ENCODE results near the gene CR1L. TPM values are rescaled to one million over a fixed set of nuclear protein-coding genes. Genes with fewer than 3 reads are reported as not detected.

Gene CR1L
- total and polyA plus RNA-seq, 7 donors = 0.05 TPM; not detected in 6

- intact Hi-C loops (cut with DNase I) = no loop called here
- Histone ChIP-seq H3K27ac (no peak overlapping the region), H3K9me3 (no peaks in the 10 kb centered on the region), H3K27me3 (ENCODE audit: insufficient read depth in 3 of 3, low read length in 2 of 3) (peaks cover 0 to 22% (median 2%) of the 10 kb centered on the region in 3 donors), H3K4me3 (no peak overlapping the region), H3K4me1 (no peaks in the 10 kb centered on the region), H3K36me3 (ENCODE audit: insufficient read depth in 1 of 2, low read depth in 1 of 2) (no peaks in the 10 kb centered on the region)
- ATAC-seq = no peak
- no peak for DNase-seq
- WGBS, 3 donors = 59 to 75% (median 64%) methylated on average over 4 of the region's 4 CpGs
- no peak for TF ChIP-seq CTCF (IDR thresholded peaks at IDR 0.05)
These were observed 2.9 kb downstream of the CR1L start for GRCh38 chr1:207647671-207648333.

DNA sequence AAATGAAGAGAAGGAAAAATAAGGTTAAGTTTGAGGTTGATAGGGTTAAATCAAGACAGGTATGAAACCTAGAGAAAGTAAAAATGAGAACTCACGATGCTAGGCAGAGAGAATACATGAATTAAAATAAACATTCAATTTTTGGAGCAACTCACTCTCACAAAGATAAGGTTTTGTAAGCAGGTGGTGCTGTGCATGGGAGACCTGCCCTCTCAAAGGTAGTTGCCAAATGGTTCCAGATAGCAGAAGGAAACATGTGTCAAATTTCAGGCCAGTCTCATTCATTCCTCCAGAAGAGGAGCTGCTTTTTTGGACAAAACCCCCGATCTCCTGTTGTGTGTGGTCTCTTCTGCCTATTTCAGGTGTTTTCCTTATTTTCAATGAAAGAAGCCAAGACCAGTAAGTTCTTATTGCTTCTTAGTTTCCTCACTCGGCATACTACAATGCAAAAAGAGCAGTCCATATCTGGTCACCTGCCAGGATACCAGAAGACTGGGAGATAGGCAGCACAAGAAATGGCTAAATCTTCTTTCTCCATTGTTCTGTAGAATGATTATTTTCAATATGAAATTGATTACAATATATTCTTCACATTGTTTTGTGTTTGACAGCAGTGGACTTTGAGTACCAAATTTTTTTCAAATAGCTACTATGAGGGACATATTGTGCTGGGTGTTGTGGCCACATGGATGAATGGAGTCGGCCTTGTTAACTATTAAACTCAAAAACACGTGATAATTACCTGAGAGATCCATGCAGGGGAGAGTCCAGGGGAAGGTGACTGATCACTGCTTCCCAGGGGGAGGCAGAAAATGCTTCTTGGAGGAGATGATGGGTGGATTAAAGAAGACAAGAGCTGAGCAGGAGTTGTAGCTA, 3.6 kb downstream of the CR1L start:
- no peak for ATAC-seq
- intact Hi-C loops (cut with DNase I) = no loop called here
- Histone ChIP-seq H3K27me3 (ENCODE audit: insufficient read depth in 3 of 3, low read length in 2 of 3) (peaks cover 0 to 16% (median 2%) of the 10 kb centered on the region in 3 donors), H3K36me3 (ENCODE audit: insufficient read depth in 1 of 2, low read depth in 1 of 2) (no peaks in the 10 kb centered on the region), H3K4me3 (no peak overlapping the region), H3K27ac (no peak overlapping the region), H3K4me1 (no peaks in the 10 kb centered on the region), H3K9me3 (no peaks in the 10 kb centered on the region)
- no peak for TF ChIP-seq CTCF (IDR thresholded peaks at IDR 0.05)
- no peak for DNase-seq
- WGBS, 3 donors = 55 to 67% (median 58%) methylated on average over 5 of the region's 5 CpGs

DNA sequence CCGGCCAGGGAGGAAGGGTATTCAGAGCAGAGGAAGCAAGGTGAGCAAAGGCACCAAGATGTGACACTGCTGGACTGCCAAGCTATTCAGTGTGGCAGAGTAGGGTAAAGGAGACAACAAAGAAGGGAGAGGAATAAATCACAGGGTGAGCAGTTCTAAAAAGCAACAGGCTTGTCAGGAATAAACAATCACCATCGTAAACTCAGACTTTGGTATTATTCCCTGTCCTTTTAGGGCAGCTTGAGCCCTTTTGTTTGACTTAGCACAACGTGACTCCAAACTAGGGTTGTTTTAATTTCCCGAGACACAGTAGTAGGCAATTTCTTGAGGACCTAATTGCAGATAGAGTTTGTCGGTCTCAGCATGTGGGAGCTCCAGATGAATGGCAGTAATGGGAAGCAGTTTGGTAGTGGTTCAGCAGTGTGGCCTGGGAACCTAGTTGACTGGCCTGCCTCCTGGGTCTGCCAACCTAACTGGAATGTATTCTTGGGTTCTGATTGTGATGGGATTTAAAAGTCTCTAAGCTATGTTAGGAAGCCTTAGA, 4.3 kb downstream of the CR1L start:
- no peaks in the 10 kb centered on the region for H3K36me3 ChIP-seq (ENCODE audit: insufficient read depth in 1 of 2, low read depth in 1 of 2)
- H3K4me3 ChIP-seq = no peak overlapping the region
- intact Hi-C loops (cut with DNase I) = no loop called here
- H3K27me3 ChIP-seq (ENCODE audit: insufficient read depth in 3 of 3, low read length in 2 of 3) = peaks cover 0 to 16% (median 2%) of the 10 kb centered on the region in 3 donors
- TF ChIP-seq CTCF (IDR thresholded peaks at IDR 0.05) = no peak
- no peaks in the 10 kb centered on the region for H3K9me3 ChIP-seq
- WGBS, 3 donors = 41 to 52% (median 47%) methylated on average over 5 of the region's 5 CpGs
- no peak overlapping the region for H3K27ac ChIP-seq
- no peak for DNase-seq
- ATAC-seq = no peak
- no peaks in the 10 kb centered on the region for H3K4me1 ChIP-seq

DNA sequence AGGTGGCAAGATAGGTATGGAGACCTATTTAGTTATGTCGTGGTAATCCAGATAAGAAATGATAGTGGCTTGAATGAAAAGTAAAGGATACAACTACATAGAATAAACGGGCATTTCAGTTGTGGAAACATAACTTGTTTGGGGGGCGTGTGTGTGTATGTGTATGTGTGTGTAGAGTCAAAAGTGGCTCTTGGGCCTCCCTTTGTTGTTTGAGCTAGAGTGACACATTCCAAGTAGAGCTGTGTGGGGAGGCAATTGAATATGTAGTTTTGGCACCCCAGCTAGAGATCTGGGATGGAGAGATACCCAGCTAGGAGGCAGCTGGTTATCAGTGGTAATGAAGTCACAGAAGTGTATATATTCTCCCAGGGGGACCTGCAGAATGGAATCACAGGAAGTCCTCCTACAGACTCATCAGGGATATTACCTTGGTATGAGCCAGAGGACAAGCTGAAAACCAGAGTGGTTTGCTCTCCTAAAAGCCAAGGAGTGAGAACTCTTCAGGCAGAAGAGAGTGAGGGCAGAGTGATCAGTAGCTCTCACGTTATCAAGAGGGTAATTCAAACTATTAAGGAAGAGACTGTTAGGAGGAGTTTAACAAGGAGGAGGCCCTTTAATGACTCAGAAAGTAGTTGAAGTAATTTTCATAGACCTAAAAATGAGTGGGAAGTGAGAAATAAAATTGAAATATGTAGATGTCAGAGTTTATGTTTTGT, 5.1 kb downstream of the CR1L start:
- intact Hi-C loops (cut with DNase I) = loop anchor here in 1 of 2 donors (10.0 kb wide), 1 partner anchor 145 kb away; no protein-coding TSS in a partner anchor
- Histone ChIP-seq H3K4me3 (no peak overlapping the region), H3K27ac (no peak overlapping the region), H3K36me3 (ENCODE audit: insufficient read depth in 1 of 2, low read depth in 1 of 2) (no peaks in the 10 kb centered on the region), H3K9me3 (no peaks in the 10 kb centered on the region), H3K4me1 (no peaks in the 10 kb centered on the region), H3K27me3 (ENCODE audit: insufficient read depth in 3 of 3, low read length in 2 of 3) (peaks cover 0 to 16% (median 2%) of the 10 kb centered on the region in 3 donors)
- 80 to 84% (median 81%) methylated on average over 4 of the region's 4 CpGs for WGBS, 3 donors
- no peak for TF ChIP-seq CTCF (IDR thresholded peaks at IDR 0.05)
- DNase-seq = no peak
- ATAC-seq = no peak

All from psoas muscle (tissue), 8 donors.